ENCODE measurements around the gene DTX1.

The DTX1 gene

DNA sequence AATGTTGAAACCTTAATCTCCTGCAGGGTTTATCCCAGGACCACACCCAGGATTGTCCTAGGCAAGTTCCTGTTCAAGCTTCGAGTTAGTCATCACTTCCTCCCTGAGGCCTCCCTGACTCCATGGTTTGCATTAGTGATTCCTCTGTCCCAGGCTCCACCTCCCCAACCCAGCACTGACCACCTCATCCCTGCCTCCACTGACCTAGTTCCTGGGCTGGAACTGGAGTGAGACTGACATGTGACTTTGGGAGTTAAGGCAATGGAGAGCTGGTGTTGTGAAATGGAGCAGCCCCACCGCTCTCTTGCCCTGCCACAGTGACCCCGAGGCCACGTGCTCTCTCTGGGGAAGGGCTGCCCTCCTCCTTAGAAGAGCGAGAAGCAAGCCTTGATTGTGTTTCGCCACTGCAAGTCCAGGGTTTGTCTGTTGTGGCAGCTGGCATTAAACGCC, 15.8 kb upstream of the DTX1 start:
- Mint-ChIP-seq H3K4me3 (no peak overlapping the region), H3K36me3 (ENCODE audit: low read depth) (no peaks in the 10 kb centered on the region), H3K27ac (no peak overlapping the region), H3K4me1 (no peaks in the 10 kb centered on the region), H3K27me3 (ENCODE audit: low read depth) (peaks cover 44% of the 10 kb centered on the region), H3K9me3 (no peaks in the 10 kb centered on the region)
- TF ChIP-seq CTCF (IDR thresholded peaks at IDR 0.05; ENCODE audit: unreplicated experiment in 3 of 3), result no peak

DNA sequence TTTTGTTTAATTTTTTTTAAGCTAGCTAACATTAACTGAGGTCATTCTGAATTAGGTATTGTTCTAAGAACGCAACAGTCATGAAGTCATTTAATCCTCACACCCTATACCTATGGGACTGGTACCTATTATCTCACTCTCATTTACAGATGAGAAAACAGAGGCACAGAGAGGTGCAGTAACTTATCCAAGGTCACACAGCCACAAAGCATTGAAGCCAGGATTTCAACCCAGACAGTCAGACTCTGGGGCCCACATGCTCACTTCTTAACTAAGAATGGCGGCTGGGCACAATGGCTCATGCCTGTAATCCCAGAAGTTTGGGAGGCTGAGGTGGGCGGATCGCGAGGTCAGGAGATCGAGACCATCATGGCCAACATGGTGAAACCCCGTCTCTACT, 15.0 kb upstream of the DTX1 start:
- Mint-ChIP-seq H3K9me3 (no peaks in the 10 kb centered on the region), H3K36me3 (ENCODE audit: low read depth) (no peaks in the 10 kb centered on the region), H3K4me1 (no peaks in the 10 kb centered on the region), H3K27ac (no peak overlapping the region), H3K27me3 (ENCODE audit: low read depth) (peaks cover 46% of the 10 kb centered on the region), H3K4me3 (no peak overlapping the region)
- no peak for TF ChIP-seq CTCF (IDR thresholded peaks at IDR 0.05; ENCODE audit: unreplicated experiment in 3 of 3)

- no peak overlapping the region for H3K4me3 Mint-ChIP-seq
Observed at GRCh38 chr12:113043240-113043639, 13.3 kb upstream of the DTX1 start.

GRCh38 chr12:113044516-113044915, 12.0 kb upstream of the DTX1 start:
- H3K36me3 Mint-ChIP-seq (ENCODE audit: low read depth), result no peaks in the 10 kb centered on the region
- no peaks in the 10 kb centered on the region for H3K9me3 Mint-ChIP-seq
- no peaks in the 10 kb centered on the region for H3K4me1 Mint-ChIP-seq
- no peak overlapping the region for H3K27ac Mint-ChIP-seq
- H3K4me3 Mint-ChIP-seq, result no peak overlapping the region
- TF ChIP-seq CTCF (IDR thresholded peaks at IDR 0.05; ENCODE audit: unreplicated experiment in 3 of 3), result no peak
- H3K27me3 Mint-ChIP-seq (ENCODE audit: low read depth), result peaks cover 63% of the 10 kb centered on the region

More at GRCh38 chr12:113043240-113043639, 13.3 kb upstream of the DTX1 start:
- Mint-ChIP-seq H3K27ac (no peak overlapping the region), H3K9me3 (no peaks in the 10 kb centered on the region), H3K4me1 (no peaks in the 10 kb centered on the region), H3K36me3 (ENCODE audit: low read depth) (no peaks in the 10 kb centered on the region), H3K27me3 (ENCODE audit: low read depth) (peaks cover 54% of the 10 kb centered on the region)
- TF ChIP-seq CTCF (IDR thresholded peaks at IDR 0.05; ENCODE audit: unreplicated experiment in 3 of 3), result no peak

GRCh38 chr12:113048716-113049127, 7.8 kb upstream of the DTX1 start:
- Mint-ChIP-seq H3K27ac (no peak overlapping the region), H3K27me3 (ENCODE audit: low read depth) (peaks cover 68% of the 10 kb centered on the region), H3K4me3 (no peak overlapping the region), H3K4me1 (no peaks in the 10 kb centered on the region), H3K9me3 (no peaks in the 10 kb centered on the region), H3K36me3 (ENCODE audit: low read depth) (no peaks in the 10 kb centered on the region)
- TF ChIP-seq CTCF (IDR thresholded peaks at IDR 0.05; ENCODE audit: unreplicated experiment in 3 of 3), result peak; percentile 75 to 81 (median 81)

DNA sequence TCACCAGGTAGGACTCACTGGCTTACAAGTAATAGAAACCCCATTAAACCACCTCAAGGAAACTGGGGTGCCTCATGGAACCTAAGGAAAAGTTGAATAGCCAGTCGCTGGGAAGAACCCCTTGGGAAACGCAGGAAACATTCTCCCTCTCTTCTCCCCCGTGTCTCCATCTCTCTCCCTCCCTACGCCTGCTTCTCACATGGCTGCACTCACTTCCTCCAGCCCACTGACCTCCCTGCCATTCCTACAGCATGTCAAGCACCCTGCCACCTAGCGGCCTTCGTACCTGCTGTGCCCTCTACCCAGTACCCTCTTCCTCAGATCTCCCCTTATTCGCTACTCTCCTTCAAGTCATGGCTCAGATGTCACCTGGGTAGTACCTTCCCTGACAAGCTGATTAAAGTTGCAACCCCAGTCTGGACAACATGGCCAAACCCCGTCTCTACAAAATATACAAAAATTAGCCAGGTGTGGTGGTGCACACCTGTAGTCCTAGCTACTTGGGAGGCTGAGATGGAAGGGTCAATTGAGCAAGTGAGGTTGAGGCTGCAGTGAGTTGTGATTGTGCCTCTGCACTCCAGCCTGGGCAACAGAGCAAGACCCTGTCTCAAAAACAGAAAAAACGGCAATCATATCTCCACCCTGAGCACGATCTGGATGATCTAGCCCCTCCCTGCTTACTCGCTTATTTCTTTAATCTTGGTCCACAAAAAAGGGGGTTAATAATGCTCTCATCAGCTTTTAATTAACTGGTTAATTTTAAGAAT, 6.4 kb upstream of the DTX1 start:
- no peaks in the 10 kb centered on the region for H3K4me1 Mint-ChIP-seq
- H3K27ac Mint-ChIP-seq, result no peak overlapping the region
- H3K36me3 Mint-ChIP-seq (ENCODE audit: low read depth), result no peaks in the 10 kb centered on the region
- peak; percentile 29 to 39 (median 38) for TF ChIP-seq CTCF (IDR thresholded peaks at IDR 0.05; ENCODE audit: unreplicated experiment in 3 of 3)
- H3K27me3 Mint-ChIP-seq (ENCODE audit: low read depth), result peaks cover 73% of the 10 kb centered on the region
- no peak overlapping the region for H3K4me3 Mint-ChIP-seq
- H3K9me3 Mint-ChIP-seq, result peaks cover 3% of the 10 kb centered on the region
